ENCODE results near the gene NEUROD2.

NEUROD2 gene

GRCh38 chr17:39555368-39555767, 52.4 kb downstream of the NEUROD2 start:
- intact Hi-C loops (cut with micrococcal nuclease): no loop called here
- H3K9me3 Mint-ChIP-seq: no peaks in the 10 kb centered on the region

More at GRCh38 chr17:39555368-39555767, 52.4 kb downstream of the NEUROD2 start:
- peaks cover 79% of the 10 kb centered on the region for H3K36me3 Mint-ChIP-seq (ENCODE audit: low read depth)
- H3K4me1 Mint-ChIP-seq (ENCODE audit: low read depth): peaks cover 29% of the 10 kb centered on the region
- H3K4me3 Mint-ChIP-seq: no peak overlapping the region
- H3K27me3 Mint-ChIP-seq: no peaks in the 10 kb centered on the region
- H3K27ac Mint-ChIP-seq: no peak overlapping the region
